ENCODE results near the gene ANKRD45.
"Not testable (repeated sequence)": the region's sequence is repeated elsewhere in the genome, so short reads cannot be mapped to it uniquely, and the experiment has no call there.

Gene ANKRD45

DNA sequence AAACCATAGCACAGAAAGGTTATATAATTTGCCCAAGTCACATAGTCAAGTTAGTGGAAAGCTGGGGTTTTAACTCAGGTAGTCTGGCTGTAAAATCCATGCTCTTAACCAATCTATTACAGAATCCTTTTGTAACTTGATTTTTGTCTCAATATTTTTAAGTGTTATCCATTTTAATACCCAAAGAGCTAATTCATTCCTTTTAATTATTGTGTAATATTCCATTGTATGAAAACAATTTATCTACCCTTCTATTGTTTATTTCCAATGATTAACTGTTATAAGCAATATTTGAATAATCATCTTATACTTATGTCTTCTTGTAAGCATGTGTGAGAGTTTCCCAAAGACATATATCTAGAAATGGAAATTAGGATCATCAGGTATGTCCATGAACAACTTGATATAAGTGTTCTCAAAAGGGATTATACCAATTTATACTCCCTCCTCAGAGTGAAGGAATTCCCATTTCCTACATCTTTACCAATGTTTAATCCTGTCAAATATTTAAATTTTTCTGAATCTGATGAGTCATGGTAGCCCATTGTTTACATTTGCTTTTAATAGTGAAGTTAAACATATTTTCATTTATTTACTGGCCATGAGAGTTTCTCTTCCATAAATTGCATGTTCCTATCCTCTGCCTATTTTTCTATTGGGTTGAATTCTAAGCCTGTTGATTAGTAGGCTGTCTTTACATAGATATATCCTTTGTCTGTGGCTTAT, 20.6 kb downstream of the ANKRD45 start:
- Histone ChIP-seq H3K9me3 (ENCODE audit: control insufficient read depth in 5 of 5, low read length in 5 of 5) (no peaks in the 10 kb centered on the region), H3K36me3 (ENCODE audit: control insufficient read depth in 5 of 5, insufficient read depth in 5 of 5, low read length in 5 of 5) (no peaks in the 10 kb centered on the region), H3K27me3 (ENCODE audit: control insufficient read depth in 5 of 5, insufficient read depth in 4 of 5, low read length in 5 of 5) (no peaks in the 10 kb centered on the region), H3K27ac (ENCODE audit: low read depth, low read length) (no peak overlapping the region), H3K4me3 (ENCODE audit: low read depth in 1 of 5, low read length in 5 of 5) (no peak overlapping the region), H3K4me1 (ENCODE audit: control insufficient read depth in 5 of 5, insufficient read depth in 5 of 5, low read length in 5 of 5) (no peaks in the 10 kb centered on the region), H3K9ac (ENCODE audit: low read length in 5 of 5) (no peak overlapping the region)

- no peak overlapping the region for H3K27ac ChIP-seq (ENCODE audit: low read depth, low read length)
- H3K4me1 ChIP-seq (ENCODE audit: control insufficient read depth in 5 of 5, insufficient read depth in 5 of 5, low read length in 5 of 5): no peaks in the 10 kb centered on the region
- no peaks in the 10 kb centered on the region for H3K36me3 ChIP-seq (ENCODE audit: control insufficient read depth in 5 of 5, insufficient read depth in 5 of 5, low read length in 5 of 5)
- H3K27me3 ChIP-seq (ENCODE audit: control insufficient read depth in 5 of 5, insufficient read depth in 4 of 5, low read length in 5 of 5): no peaks in the 10 kb centered on the region
- H3K9ac ChIP-seq (ENCODE audit: low read length in 5 of 5): no peak overlapping the region
- no peak overlapping the region for H3K4me3 ChIP-seq (ENCODE audit: low read depth in 1 of 5, low read length in 5 of 5)
- H3K9me3 ChIP-seq (ENCODE audit: control insufficient read depth in 5 of 5, low read length in 5 of 5): no peaks in the 10 kb centered on the region
These were observed 23.0 kb downstream of the ANKRD45 start for GRCh38 chr1:173646656-173647055.

GRCh38 chr1:173642450-173643139, 27.1 kb downstream of the ANKRD45 start:
- H3K4me1 ChIP-seq (ENCODE audit: control insufficient read depth in 5 of 5, insufficient read depth in 5 of 5, low read length in 5 of 5); H3K36me3 ChIP-seq (ENCODE audit: control insufficient read depth in 5 of 5, insufficient read depth in 5 of 5, low read length in 5 of 5); H3K9me3 ChIP-seq (ENCODE audit: control insufficient read depth in 5 of 5, low read length in 5 of 5); H3K27ac ChIP-seq (ENCODE audit: low read depth, low read length); H3K27me3 ChIP-seq (ENCODE audit: control insufficient read depth in 5 of 5, insufficient read depth in 4 of 5, low read length in 5 of 5); H3K4me3 ChIP-seq (ENCODE audit: low read depth in 1 of 5, low read length in 5 of 5); H3K9ac ChIP-seq (ENCODE audit: low read length in 5 of 5): not testable (repeated sequence)

DNA sequence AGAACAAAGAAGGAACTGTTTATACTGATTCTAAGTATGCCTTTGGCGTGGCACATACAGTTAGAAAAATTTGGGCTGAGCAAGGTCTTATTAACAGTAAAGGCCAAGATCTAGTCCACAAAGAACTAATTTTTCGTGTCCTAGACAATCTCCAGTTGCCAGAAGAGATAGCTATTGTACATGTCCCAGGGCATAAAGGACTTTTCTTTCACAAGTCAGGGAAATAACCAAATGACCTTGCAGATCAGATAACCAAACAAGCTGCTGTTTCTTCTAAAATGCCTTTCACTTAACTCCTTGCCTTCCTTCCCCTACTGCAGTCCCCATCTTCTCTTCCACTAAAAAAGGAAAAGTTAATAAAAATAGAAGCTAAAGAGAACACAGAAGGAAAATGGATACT, 30.5 kb downstream of the ANKRD45 start:
- no peaks in the 10 kb centered on the region for H3K4me1 ChIP-seq (ENCODE audit: control insufficient read depth in 5 of 5, insufficient read depth in 5 of 5, low read length in 5 of 5)
- H3K4me3 ChIP-seq (ENCODE audit: low read depth in 1 of 5, low read length in 5 of 5): no peak overlapping the region
- H3K9me3 ChIP-seq (ENCODE audit: control insufficient read depth in 5 of 5, low read length in 5 of 5): peaks cover 0 to 5% (median 5%) of the 10 kb centered on the region in 5 donors
- H3K27ac ChIP-seq (ENCODE audit: low read depth, low read length): no peak overlapping the region
- no peaks in the 10 kb centered on the region for H3K36me3 ChIP-seq (ENCODE audit: control insufficient read depth in 5 of 5, insufficient read depth in 5 of 5, low read length in 5 of 5)
- H3K27me3 ChIP-seq (ENCODE audit: control insufficient read depth in 5 of 5, insufficient read depth in 4 of 5, low read length in 5 of 5): no peaks in the 10 kb centered on the region
- no peak overlapping the region for H3K9ac ChIP-seq (ENCODE audit: low read length in 5 of 5)

- H3K9me3 ChIP-seq (ENCODE audit: control insufficient read depth in 5 of 5, low read length in 5 of 5): peaks cover 0 to 5% (median 5%) of the 10 kb centered on the region in 5 donors
- no peak overlapping the region for H3K9ac ChIP-seq (ENCODE audit: low read length in 5 of 5)
- no peak overlapping the region for H3K4me3 ChIP-seq (ENCODE audit: low read depth in 1 of 5, low read length in 5 of 5)
- H3K27me3 ChIP-seq (ENCODE audit: control insufficient read depth in 5 of 5, insufficient read depth in 4 of 5, low read length in 5 of 5): no peaks in the 10 kb centered on the region
- H3K4me1 ChIP-seq (ENCODE audit: control insufficient read depth in 5 of 5, insufficient read depth in 5 of 5, low read length in 5 of 5): no peaks in the 10 kb centered on the region
- H3K27ac ChIP-seq (ENCODE audit: low read depth, low read length): no peak overlapping the region
- no peaks in the 10 kb centered on the region for H3K36me3 ChIP-seq (ENCODE audit: control insufficient read depth in 5 of 5, insufficient read depth in 5 of 5, low read length in 5 of 5)
These were observed 31.3 kb downstream of the ANKRD45 start for GRCh38 chr1:173638043-173639021.

DNA sequence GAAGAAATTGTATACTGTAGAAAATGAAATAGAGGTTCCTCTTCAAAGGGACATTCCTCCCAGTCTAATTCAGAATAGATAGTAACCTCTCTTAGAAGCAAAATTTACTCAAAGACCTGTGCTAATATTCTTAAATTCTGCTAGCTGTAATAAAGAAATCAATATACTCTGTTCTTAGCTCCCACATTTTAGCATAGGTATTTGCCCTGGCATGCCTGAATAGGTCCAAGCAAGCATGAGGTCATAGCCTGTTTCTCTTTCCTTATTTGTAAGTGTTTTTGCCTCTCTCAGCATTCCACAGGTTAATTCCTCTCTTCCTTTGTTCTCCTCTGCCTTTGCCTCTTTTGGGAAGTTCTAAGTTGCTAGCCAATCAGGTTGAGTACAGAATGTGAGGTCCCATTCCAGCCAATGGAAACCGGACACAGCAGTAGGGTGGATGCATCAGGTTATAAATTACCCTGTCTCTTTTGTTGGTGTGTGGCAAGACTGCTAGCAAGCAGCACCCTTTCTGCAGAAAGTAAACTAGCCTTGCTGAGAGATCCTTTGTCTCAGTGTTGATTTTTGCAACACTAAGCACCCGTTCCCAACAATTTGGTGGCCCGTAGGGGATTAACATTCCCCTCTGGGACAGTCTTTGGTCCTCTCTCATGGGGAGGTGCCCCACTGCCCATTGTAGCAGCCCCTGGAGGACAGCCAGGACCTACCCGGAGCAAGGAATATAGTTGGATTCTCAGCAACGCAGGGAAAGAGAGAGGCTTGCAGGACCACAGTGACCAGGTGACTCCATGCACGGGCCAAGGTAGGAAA, 32.2 kb downstream of the ANKRD45 start:
- not testable (repeated sequence) for H3K36me3 ChIP-seq (ENCODE audit: control insufficient read depth in 5 of 5, insufficient read depth in 5 of 5, low read length in 5 of 5); H3K27ac ChIP-seq (ENCODE audit: low read depth, low read length); H3K9me3 ChIP-seq (ENCODE audit: control insufficient read depth in 5 of 5, low read length in 5 of 5)

GRCh38 chr1:173635116-173635515, 34.5 kb downstream of the ANKRD45 start, which contains the start of gene TEX50:
Gene TEX50 (plus strand): TSS chr1:173635338. CDS start chr1:173635522, 184 bp downstream.
- Histone ChIP-seq H3K27ac (ENCODE audit: low read depth, low read length) (no peak within 1 kb of the TSS), H3K4me1 (ENCODE audit: control insufficient read depth in 5 of 5, insufficient read depth in 5 of 5, low read length in 5 of 5) (no peaks in the 10 kb centered on the region), H3K9ac (ENCODE audit: low read length in 5 of 5) (no peak within 1 kb of the TSS), H3K36me3 (ENCODE audit: control insufficient read depth in 5 of 5, insufficient read depth in 5 of 5, low read length in 5 of 5) (no peaks in the 10 kb centered on the region), H3K27me3 (ENCODE audit: control insufficient read depth in 5 of 5, insufficient read depth in 4 of 5, low read length in 5 of 5) (no peaks in the 10 kb centered on the region), H3K9me3 (ENCODE audit: control insufficient read depth in 5 of 5, low read length in 5 of 5) (peaks cover 0 to 5% (median 5%) of the 10 kb centered on the region in 5 donors), H3K4me3 (ENCODE audit: low read depth in 1 of 5, low read length in 5 of 5) (no peak within 1 kb of the TSS)

More for the DNA sequence above, 32.2 kb downstream of the ANKRD45 start:
- H3K4me1 ChIP-seq (ENCODE audit: control insufficient read depth in 5 of 5, insufficient read depth in 5 of 5, low read length in 5 of 5); H3K9ac ChIP-seq (ENCODE audit: low read length in 5 of 5); H3K27me3 ChIP-seq (ENCODE audit: control insufficient read depth in 5 of 5, insufficient read depth in 4 of 5, low read length in 5 of 5); H3K4me3 ChIP-seq (ENCODE audit: low read depth in 1 of 5, low read length in 5 of 5): not testable (repeated sequence)

DNA sequence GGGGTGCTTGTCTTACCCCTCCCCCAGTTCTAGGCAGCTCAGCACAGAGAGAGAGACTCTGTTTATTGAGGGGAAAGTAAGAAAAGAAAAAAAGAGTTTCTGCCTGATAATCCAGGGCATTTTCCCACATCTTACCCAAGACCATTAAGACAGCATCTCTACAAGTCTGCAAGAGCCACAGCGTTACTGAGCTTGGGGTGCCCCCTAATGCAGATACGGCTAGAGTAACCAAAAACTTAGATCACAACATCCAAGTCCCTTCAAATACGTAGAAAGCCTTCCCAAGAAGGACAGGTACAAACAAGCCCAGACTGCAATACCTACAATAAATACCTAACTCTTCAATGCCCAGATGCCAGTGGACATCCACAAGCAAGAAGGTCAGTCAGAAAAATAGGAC, 40.8 kb downstream of the ANKRD45 start:
- no peaks in the 10 kb centered on the region for H3K9me3 ChIP-seq (ENCODE audit: control insufficient read depth in 5 of 5, low read length in 5 of 5)
- H3K36me3 ChIP-seq (ENCODE audit: control insufficient read depth in 5 of 5, insufficient read depth in 5 of 5, low read length in 5 of 5): no peaks in the 10 kb centered on the region
- no peak overlapping the region for H3K27ac ChIP-seq (ENCODE audit: low read depth, low read length)
- H3K9ac ChIP-seq (ENCODE audit: low read length in 5 of 5): no peak overlapping the region
- H3K27me3 ChIP-seq (ENCODE audit: control insufficient read depth in 5 of 5, insufficient read depth in 4 of 5, low read length in 5 of 5): no peaks in the 10 kb centered on the region
- H3K4me1 ChIP-seq (ENCODE audit: control insufficient read depth in 5 of 5, insufficient read depth in 5 of 5, low read length in 5 of 5): no peaks in the 10 kb centered on the region
- H3K4me3 ChIP-seq (ENCODE audit: low read depth in 1 of 5, low read length in 5 of 5): no peak overlapping the region

DNA sequence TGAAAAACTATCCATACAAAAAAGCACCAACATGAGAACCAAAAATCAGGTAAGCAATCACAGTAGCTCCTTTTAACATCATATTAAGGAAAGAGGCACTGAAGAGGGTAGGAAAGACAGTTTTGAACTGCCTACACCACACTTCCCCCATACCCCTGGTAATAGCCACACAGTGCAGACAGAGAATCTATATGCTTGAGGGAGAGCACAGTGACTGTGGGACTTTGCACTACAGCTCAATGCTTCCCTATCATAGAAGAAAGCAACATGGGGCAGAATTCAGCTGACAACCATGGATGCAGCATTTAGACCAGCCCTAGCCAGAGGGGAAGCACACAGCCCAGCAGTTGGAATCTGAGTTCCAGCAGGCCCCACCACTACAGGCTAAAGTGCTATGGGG, 42.4 kb downstream of the ANKRD45 start:
- Histone ChIP-seq H3K4me1 (ENCODE audit: control insufficient read depth in 5 of 5, insufficient read depth in 5 of 5, low read length in 5 of 5) (no peaks in the 10 kb centered on the region), H3K9ac (ENCODE audit: low read length in 5 of 5) (no peak overlapping the region), H3K9me3 (ENCODE audit: control insufficient read depth in 5 of 5, low read length in 5 of 5) (no peaks in the 10 kb centered on the region), H3K27ac (ENCODE audit: low read depth, low read length) (no peak overlapping the region), H3K4me3 (ENCODE audit: low read depth in 1 of 5, low read length in 5 of 5) (no peak overlapping the region), H3K27me3 (ENCODE audit: control insufficient read depth in 5 of 5, insufficient read depth in 4 of 5, low read length in 5 of 5) (no peaks in the 10 kb centered on the region), H3K36me3 (ENCODE audit: control insufficient read depth in 5 of 5, insufficient read depth in 5 of 5, low read length in 5 of 5) (no peaks in the 10 kb centered on the region)

Data from subcutaneous abdominal adipose tissue (tissue), 5 donors.